GM19463 (cell line): ENCODE data around the gene ROPN1L.

Source experiments
- ATAC-seq: cut with Tn5 transposase; IDR thresholded peaks from one replicate; pipeline ENCODE4 v1.9.1; 2021; ENCODE audit warnings: mild to moderate bottlenecking, moderate library complexity; ENCODE audit not compliant: unreplicated experiment

ROPN1L gene

DNA sequence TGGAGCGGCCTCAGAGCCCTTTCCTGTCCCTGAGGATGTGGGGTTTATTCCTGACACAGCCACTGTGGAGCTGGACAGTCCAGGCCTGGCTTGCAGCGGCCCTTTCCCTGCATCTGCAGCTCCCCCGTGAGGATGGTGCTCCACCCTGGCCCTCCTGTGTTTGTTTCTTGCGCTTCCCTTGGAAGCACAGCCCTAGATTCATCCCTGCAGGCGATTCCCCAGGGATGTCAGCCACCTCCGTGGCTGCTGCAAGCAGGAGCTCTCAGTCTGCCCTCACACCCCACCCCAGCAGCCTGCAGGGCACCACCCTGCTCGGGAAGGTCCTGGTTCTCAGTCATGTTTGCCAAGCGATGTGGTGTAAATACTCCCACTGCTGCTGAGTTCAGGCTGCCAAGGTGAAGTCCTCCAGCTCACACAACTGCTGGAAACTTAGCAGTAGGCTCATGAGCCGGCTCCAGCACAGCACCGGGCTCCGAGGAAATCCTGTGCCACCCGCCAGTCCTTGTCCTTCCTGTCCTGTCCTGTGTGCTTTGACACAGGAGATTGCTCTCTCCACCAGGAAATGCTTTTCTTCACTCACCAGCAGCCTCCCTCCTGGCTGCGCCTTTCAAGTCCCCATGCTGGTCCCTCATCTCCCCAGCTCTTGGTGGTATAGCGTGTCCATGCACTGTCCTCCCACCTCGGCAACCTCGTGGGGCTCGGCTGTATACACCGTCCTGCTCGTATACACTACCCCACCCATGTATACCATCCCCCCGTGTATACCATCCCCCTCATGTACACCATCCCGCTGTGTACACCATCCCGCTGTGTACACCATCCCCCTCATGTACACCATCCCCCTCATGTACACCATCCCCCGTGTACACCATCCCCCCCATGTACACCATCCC, 16.2 kb downstream of the ROPN1L start:
- ATAC-seq = no peak

- ATAC-seq = no peak
Measured at GRCh38 chr5:10459080-10460055, 17.7 kb downstream of the ROPN1L start.

- no peak for ATAC-seq
Measured at GRCh38 chr5:10460252-10460906, 18.7 kb downstream of the ROPN1L start.

DNA sequence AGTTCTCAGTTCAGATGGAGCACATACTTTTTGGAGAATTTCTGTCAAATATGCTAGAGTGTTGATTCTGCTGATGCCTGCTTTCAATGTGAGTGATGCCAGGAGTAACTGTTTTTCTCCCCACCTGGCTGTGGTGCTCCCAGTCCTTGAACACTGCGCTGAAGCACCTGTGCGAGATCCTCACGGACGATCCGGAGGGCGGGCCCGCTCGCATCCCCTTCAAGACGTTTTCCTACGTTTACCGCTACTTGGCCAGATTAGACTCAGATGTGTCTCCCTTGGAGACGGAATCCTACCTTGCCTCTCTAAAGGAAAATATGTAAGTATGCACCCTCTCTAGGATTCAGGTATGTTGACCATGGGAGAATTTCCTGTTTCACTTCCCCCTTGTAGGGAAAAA, 19.4 kb downstream of the ROPN1L start:
- ATAC-seq = no peak

DNA sequence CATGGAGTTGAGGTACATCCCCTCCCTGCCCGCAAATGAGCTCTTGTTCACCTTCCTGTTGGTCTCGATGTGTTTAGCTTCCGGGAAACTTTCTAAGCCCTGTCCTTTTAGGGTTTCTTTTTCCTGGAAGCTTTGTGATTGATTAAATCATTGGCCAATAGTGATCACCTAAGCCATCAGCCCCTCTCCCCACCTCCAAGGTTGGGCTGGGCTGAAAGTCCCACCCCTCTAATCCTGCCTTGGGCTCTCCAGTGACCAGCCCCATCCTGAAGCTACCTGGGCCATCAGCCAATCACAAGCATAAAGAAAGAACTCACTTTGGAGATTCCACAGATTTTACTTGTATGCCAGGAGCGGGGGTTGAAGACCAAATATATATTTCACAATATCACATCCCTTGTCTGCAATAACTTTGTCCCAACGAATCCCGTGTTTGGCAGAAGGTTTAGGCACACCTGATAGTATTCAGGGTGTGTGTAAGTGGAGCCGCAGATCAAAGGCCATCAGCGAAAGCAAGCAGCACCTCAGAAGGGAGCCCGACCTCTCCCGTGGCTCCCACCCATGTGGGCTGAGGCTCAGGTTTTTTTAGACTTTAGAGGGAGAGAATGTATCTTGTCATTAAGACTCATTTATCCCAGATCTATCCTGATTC, 20.4 kb downstream of the ROPN1L start:
- ATAC-seq = no peak

- no peak for ATAC-seq
Measured at GRCh38 chr5:10463566-10463965, 21.9 kb downstream of the ROPN1L start.

DNA sequence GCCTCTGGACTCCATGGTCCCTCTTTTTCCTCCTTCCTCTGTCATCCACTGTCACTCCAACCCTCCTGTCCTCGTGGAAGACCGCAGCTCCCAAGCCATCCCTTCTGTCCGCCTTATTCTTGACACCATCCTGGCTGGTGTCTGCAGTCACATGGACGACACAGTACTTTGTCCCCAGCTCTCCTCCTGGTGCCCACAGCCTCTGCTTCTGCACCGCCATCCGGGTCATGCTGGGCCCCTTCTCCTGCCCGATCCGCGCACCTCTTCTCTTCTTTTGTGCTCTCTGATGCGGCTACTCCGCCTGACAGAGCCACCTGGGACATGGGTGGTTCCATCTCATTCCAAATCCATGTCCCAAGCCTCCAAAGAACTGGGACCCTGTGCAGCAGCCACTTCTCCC, 22.5 kb downstream of the ROPN1L start:
- no peak for ATAC-seq

GRCh38 chr5:10465726-10466125, 24.0 kb downstream of the ROPN1L start:
- no peak for ATAC-seq

DNA sequence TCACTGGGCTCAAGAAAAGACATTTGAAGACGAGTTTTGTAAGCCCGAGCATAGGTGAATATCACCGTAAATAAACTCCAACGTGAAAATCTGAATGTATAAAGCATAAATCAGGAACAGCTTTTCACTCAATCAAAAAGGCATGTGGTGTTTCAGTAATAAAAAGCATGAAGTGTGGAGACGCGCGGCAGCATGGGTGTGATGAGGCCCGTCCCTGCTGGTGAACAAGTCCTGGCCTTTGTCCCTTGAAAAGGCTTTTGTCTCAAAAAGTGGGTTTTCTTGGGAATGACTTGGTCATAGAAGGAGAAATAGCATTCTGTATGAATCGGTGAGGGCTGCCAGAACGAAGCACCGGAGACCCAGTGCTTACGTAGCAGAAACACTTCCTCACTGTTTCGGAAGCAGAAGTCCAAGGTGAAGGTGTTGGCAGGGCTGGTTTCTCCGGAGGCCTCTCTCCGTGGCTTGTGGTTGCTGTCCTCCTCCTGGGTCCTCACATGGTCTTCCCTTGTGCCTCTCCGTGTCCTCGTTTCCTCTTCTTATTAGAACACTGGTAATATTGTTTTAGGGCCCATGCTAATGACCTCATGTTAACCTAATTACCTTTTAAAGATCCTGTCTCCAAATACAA, 24.9 kb downstream of the ROPN1L start:
- ATAC-seq = no peak

GRCh38 chr5:10467281-10468198, 25.9 kb downstream of the ROPN1L start:
- no peak for ATAC-seq

- ATAC-seq = no peak
Measured at GRCh38 chr5:10468256-10468655, 26.6 kb downstream of the ROPN1L start.

GRCh38 chr5:10469253-10470050, 27.8 kb downstream of the ROPN1L start:
- ATAC-seq = no peak

DNA sequence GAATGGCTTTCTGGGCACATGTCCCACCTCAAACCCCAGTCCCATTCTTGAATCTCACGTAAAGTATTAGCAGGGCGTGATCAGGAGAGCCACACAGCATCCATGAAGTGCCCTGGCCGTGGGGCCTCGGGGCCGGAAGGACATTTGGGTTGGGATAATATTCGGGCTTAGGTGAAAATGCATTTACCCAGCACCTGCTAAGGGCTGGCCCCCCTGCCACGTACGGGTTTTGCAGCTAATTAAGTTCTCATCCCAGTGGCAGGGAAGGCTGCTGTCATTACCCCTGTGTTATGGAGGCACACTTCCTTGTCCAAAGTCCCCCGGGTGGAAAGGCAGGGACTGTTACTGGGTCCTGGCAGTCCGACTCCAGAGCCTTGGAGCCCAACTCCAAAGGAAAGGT, 29.0 kb downstream of the ROPN1L start:
- ATAC-seq = no peak

GRCh38 chr5:10471677-10472076, 30.0 kb downstream of the ROPN1L start:
- no peak for ATAC-seq

GRCh38 chr5:10474521-10475075, 32.9 kb downstream of the ROPN1L start:
- no peak for ATAC-seq

GRCh38 chr5:10475931-10476676, 34.4 kb downstream of the ROPN1L start:
- no peak for ATAC-seq

DNA sequence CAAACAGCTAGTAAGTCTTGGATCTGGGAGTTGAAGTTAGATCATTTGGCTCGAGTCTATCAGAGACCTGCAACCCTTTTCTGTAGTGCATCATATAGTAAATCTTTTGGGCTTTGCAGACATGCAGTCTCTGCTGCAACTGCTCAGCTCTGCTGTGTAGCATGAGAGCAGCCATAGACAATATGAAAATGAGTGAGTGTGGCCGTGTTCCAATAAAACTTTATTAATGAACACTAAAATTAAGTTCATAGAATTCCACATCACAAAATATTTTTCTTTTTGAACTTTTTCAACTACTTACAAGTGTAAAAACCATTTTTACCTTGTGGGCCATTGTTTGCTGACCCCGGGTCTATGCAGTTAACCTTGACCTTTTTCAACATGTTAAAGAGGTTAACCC, 35.2 kb downstream of the ROPN1L start:
- no peak for ATAC-seq
